Activated CD8-positive, alpha-beta memory T cell treated with anti-CD3 and anti-CD28 coated beads, Interleukin-2, amount 50 U/mL, for 24 hours (primary cell): Measurements from ENCODE around the gene NHSL2.
"Not testable (repeated sequence)": the region's sequence is repeated elsewhere in the genome, so short reads cannot be mapped to it uniquely, and the experiment has no call there.

Experiments
- DNase-seq: peaks from one replicate; pipeline ENCODE4 v3.0.0-alpha.2; 2020; ENCODE audit errors: extremely low read depth

NHSL2 gene

DNA sequence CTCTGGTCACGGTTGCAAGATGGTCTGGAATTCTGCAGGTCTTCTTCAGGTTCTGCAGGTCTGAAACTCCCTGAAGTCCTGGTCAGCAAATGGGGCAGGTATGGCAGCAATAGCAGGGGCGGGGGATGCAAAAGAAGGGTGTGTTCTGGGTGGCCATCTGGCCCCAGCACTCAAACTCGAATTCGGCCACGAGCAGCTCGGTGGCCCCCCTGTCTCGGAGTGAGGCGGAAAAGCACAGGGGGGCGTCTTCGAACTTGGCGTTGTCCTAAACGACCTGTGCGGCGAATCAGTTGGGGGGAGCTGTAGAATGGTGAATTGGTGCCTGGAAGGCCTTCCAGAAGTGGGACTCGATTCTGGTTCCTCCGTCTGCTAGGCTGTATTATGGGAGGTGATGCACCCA lies 219.0 kb downstream of the NHSL2 start:
- DNase-seq, result no peak

- no peak for DNase-seq
These were observed 219.6 kb downstream of the NHSL2 start for GRCh38 chrX:72130156-72130761.

GRCh38 chrX:72130762-72131250 lies 220.2 kb downstream of the NHSL2 start:
- DNase-seq, result no peak

- DNase-seq, result no peak
These were observed 221.0 kb downstream of the NHSL2 start, which contains the start of gene RTL5 for GRCh38 chrX:72131317-72132294. RTL5 (minus strand) TSS chrX:72131915.

DNA sequence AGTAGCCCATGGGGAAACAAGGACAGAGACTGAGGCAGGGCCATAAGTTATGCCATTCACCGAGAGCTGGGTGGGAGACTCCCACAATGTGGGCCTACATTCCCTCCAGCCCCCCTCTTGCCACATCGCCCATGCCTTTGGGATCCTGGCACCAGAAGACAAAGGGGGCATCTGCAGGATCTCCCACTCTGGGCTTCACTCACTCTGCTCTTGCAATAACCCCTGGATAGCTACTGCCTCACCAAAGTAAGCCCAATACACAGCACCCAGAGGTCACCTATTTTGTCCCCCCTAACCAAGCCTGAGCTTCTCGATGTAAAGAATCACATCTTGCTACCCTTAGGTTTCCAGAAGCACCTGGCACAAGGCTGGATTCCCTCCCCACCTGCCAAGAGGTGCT lies 221.8 kb downstream of the NHSL2 start:
- no peak for DNase-seq

- no peak for DNase-seq
These were observed 223.4 kb downstream of the NHSL2 start for GRCh38 chrX:72133851-72134546.

DNA sequence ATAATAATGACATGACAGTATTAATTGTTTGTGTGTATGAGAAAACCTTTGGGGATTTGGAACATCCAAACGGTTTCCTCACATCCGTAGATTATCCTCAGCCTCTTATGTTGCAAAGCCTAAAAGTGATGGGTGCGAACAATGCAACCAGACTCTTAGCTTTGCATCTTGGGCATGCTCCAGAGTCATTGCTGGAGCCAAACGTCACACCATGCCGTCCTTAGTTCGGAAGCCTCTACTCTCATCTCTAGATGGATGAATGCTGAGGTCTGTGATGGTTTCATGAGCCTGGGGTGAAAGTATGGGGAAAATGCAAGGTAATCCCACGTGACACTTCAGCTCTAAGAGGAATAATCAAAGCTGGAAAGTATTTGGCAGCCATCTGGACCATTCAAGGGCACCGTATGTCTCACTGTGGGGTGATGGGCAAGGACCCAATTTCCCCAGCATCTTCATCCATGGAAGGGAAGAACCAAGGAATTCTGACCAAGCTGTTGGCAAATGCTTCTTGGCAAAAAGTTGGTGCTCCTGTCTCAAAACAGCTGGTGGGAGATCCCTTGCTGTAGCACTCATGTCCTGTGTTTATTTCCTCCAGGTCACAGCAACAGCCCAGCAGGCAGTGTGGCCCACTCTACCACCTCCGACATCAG lies 227.3 kb downstream of the NHSL2 start:
- no peak for DNase-seq

DNA sequence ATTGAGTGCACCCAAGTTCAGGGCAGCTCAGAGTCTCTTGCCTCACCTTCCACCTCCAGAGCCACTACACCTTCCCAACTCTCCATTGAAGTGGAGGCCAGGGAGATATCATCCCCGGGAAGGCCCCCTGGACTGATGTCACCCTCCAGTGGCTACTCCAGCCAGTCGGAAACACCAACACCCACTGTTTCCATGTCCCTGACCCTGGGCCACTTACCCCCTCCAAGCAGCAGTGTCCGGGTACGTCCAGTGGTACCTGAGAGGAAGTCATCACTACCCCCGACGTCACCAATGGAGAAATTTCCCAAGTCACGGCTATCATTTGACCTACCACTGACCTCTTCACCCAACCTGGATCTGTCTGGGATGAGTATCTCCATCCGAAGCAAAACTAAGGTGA lies 228.9 kb downstream of the NHSL2 start:
- no peak for DNase-seq

- no peak for DNase-seq
These were observed 230.8 kb downstream of the NHSL2 start for GRCh38 chrX:72141372-72142004.

DNA sequence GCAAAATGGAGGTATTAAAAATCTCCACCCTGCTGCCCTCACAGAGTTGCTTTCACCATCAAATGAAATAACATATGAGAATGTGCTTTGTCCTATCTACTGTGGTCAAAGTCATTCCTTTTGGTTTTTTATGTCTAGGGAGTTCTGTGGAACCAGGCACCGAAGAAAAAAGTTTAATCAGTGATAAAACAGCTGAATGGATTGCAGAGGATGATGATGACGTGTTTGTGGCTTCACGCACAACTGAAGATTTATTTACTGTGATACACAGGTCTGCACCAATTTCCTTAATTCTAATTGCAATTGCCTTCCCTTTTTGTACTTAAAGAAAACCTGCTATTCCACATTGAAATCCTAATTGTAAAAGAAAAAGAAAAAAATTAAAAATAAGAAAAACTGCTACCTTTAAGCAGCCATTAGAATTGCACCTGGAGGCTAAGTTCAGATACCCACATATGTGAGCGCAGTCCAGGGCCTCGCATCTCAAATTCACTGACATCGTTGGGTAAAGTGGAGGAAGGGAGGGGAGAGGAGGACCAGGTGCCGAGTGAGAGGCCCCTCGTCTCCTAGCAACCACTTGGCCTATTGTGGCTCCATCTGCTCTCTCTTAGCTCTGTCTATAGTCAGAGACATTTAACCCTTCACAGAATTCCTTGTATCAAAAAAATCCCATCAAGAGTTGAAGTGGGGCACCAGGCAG lies 231.6 kb downstream of the NHSL2 start:
- DNase-seq, result no peak

GRCh38 chrX:72142794-72143608 lies 232.4 kb downstream of the NHSL2 start:
- DNase-seq, result no peak

- no peak for DNase-seq
These were observed 232.9 kb downstream of the NHSL2 start for GRCh38 chrX:72143609-72143907.

- no peak for DNase-seq
These were observed 234.5 kb downstream of the NHSL2 start for GRCh38 chrX:72145181-72145580.

DNA sequence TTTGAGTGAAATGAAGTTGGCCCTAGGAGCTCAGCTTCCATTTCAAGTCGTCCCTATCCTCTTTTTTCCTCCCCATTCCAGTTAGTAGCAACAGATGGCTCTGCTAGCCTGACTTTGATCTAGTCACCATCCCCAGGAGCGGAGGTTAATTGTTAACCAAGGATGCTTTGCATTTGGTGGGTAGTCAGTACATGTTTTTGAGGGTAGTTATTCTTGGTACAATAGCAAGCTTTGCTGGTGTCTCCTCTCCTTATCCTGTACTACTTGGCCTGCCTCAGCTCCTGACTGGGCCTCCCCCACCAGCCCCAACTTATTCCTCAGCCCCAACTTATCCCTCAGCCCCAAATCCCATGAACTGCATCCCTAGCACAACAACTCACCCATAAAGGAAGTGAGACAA lies 235.9 kb downstream of the NHSL2 start:
- no peak for DNase-seq

DNA sequence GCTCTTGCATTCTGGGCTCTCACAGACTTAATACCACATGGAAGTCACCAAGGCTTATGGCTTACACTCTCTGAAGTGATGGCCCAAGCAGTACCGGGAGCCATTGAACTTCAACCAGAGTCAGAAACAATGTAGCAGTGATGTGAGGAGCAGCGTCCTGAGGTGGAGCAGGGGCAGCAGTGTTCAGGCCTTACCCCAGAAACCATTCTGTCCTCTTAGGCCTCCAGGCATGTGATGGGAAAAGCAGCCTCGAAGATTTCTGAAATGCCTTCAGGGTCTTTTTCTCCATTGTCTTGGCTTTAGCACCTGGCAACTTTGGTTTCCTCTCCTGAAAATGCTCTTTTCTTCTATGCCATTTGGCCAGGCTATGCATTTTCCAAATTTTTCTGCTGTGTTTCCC lies 248.1 kb downstream of the NHSL2 start:
- no peak for DNase-seq

DNA sequence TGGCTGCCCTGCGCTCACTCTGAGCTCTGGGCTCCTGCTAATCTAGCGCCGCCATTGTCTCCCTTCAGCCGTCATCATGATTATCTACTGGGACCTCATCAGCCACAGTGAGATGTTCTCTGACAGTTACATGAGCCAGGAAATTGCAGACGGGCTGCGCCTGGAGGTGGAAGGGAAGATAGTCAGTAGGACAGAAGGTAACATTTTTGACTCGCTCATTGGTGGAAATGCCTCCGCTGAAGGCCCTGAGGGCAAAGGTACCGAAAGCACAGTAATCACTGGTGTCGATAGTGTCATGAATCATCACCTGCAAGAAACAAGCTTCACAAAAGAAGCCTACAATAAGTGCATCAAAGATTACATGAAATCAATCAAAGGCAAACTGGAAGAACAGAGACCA lies 249.1 kb downstream of the NHSL2 start:
- DNase-seq, result no peak

GRCh38 chrX:72165551-72165950 lies 254.9 kb downstream of the NHSL2 start:
- no peak for DNase-seq

DNA sequence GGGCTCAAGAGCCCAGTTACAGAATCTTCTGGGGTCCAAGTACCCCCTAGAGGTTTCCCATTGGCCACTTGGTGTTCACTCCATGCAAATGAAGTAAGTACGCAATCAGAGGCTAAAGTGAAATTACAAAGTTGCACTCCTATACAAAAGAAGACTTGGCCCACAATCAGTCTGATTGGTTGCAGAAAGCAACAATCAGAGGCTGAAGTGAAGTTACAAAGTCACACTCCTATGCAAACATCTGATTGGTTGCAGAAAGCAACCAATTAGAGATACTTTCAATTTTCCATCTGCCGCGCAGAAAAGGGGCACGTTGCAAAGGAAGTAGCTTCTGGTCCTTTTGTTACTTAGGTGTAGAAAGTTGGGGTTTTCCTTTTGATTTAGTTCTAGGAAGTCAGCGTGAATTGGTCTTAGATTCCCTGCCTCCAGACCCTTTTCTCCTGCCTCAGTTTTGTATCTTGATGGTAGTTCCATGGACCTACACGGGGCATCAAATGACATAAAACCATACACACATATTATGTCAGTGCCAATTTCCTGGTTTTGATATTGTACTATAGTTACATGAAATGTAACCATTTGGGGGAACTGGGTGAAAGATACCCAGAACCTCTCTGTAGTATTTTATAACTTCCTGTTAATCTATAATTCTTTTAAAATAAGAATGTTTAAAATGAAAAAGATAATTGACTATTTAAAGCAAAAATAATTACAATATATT lies 258.5 kb downstream of the NHSL2 start:
- DNase-seq, result no peak

DNA sequence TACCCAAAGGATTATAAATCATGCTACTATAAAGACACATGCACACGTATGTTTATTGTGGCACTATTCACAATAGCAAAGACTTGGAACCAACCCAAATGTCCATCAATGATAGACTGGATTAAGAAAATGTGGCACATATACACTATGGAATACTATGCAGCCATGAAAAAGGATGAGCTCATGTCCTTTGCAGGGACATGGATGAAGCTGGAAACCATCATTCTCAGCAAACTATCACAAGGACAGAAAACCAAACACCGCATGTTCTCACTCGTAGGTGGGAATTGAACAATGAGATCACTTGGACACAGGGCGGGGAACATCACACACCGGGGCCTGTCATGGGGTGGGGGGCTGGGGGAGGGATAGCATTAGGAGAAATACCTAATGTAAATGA lies 265.6 kb downstream of the NHSL2 start:
- DNase-seq, result not testable (repeated sequence)
